Stimulated activated CD4-positive, alpha-beta T cell treated with anti-CD3 and anti-CD28 coated beads, Interleukin-2, amount 100 ng/mL, for 4 hours (primary cell): Measurements from ENCODE around the gene CDC25A.

Source experiments
- DNase-seq: peaks from one replicate; pipeline ENCODE4 v3.0.0-alpha.2; 2020; ENCODE audit warnings: low read depth

CDC25A gene

DNA sequence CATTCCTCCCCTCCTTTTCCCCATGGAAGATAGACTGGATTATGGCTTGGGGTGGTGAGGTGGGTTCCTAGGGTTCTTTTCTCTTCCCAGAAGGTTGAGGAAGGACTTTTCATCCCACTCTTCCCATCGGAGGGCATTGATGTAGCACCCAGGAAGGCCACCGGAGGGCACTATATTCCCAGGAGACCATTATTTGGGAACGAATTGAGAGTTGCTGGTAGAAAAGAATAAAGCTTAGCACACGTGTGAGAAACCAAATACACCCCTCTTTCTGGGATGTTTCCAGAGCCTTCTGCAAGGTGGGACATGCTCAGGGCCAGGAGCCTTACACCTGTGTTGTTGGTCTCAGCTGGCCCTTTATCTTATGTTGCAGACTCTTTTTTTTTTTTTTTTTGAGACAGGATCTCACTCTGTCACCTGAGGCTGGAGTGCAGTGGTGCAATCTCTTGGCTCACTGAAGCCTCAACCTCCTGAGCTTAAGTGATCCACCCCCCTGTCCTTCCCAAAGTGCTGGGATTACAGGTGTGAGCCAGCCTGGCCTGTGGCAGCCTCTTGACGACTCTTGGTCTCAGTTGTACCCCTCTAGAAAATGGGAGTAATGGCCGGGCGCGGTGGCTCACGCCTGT lies 6.3 kb upstream of the CDC25A start:
- no peak for DNase-seq

GRCh38 chr3:48190911-48191310 lies 2.7 kb upstream of the CDC25A start:
- DNase-seq, result no peak

DNA sequence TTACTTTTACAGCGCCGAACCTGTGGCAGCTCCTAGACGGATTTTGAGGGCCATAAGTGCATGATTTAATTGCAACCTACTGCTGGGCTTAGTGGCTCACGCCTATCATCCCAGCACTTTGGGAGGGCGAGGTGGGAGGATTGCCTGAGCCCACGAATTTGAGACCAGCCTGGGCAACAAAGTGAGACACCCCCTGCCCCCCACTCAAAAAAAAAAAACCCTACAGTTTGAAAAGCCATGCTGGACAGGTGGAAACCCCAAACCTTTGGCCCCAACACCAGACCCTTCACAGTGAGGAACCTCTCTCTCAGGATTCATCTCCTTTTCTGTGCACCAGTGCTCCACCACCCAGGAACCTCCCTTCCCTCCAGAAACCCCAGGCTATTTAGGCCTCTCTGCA lies 1.1 kb upstream of the CDC25A start:
- no peak for DNase-seq

DNA sequence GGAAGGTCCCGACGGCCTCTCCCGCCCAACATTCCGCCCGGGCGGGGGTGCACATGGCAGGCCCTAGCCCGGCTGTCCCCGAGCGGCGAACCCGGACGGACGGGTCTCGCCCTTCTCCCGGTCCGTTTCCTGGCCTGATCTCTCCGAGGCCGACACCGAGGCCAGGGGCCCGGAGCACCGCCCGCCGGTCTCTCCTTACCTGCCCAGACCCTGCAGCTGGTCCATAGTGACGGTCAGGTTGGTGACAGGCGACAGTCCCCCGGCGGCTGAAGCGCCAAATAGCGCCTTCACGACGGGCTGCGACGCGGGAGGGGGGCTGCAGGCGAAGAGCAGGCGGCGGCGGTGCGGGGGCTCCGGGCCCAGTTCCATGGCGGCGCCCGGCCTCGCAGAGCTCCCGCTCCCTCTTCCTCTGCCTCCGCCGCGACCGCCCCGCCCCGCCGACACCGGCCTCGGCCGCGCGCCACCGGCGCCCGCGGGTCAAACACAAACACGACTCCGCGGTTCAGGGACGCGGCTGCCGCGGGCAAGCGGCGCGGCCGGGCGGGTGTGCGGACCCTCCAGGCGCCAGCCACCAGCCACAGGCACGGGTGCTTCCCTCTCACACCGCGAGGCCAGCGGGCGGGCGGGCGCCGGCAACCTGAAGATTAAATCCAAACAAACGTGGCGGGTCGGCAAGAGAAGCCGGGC lies 495 bp downstream of the CDC25A start:
- no peak for DNase-seq

GRCh38 chr3:48187301-48187578 lies 977 bp downstream of the CDC25A start:
- DNase-seq, result no peak

GRCh38 chr3:48186631-48187300 lies 1.5 kb downstream of the CDC25A start:
- no peak for DNase-seq

DNA sequence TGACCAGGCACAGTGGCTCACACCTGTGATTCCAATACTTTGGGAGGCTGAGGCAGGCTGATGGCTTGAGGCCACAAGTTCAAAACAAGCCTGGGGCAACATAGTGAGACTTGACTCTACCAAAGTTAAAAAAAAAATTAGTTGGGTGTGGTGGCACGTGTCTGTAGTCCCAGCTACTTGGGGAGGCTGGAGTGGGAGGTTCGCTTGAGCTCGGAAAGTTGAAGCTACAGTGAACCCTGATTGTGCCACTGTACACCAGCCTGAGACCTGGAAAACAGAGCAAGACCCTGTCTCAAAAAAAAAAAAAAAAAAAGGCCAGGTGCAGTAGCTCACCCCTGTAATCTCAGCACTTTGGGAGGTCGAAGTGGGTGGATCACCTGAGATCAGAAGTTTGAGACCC lies 3.1 kb downstream of the CDC25A start:
- no peak for DNase-seq

GRCh38 chr3:48184299-48184698 lies 3.9 kb downstream of the CDC25A start:
- DNase-seq, result no peak

GRCh38 chr3:48180531-48181253 lies 7.5 kb downstream of the CDC25A start:
- no peak for DNase-seq

- no peak for DNase-seq
Observed at GRCh38 chr3:48180021-48180420, 8.2 kb downstream of the CDC25A start.

DNA sequence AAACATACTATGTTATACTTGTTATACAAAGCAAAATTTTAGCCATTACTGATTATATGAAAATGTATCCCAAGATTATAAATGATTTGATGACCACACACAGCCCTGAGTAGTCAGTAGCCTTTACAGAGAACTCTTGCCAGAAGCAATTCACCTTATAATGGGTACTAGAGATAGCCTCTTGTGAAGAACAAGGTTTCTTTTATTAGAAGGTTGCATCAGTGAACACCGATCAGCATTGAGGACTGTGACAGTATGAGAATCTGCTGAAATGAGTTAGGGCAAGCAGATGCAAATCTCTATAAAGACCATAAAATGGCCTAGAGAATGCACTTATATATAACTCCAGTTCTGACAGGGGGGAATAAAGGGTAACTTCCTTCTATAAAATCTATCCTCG lies 10.1 kb downstream of the CDC25A start:
- DNase-seq, result no peak

DNA sequence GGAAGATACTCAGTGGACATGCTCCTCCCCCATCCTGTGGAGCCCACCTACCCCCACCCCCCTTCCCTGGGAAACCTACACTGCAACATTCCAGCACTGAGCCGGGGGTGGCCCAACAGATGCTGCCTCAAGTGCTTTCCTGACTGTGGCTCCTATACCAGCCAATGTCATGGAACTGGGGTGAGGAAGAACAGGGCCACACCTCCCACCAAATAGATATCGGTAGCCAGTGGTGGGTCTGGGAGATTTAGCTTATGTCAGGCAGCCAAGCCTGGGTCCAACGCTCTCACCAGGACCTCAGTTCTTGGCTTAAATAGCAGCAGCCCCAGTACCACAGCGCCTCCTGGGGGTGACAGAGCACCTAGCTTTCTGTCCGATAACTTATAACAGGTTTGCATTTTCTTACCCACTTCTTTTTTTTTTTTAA lies 30.3 kb downstream of the CDC25A start:
- peak; percentile 17 for DNase-seq

- no peak for DNase-seq
Observed at GRCh38 chr3:48157202-48157840, 30.9 kb downstream of the CDC25A start.

- DNase-seq, result no peak
Observed at GRCh38 chr3:48156163-48156562, 32.1 kb downstream of the CDC25A start.

DNA sequence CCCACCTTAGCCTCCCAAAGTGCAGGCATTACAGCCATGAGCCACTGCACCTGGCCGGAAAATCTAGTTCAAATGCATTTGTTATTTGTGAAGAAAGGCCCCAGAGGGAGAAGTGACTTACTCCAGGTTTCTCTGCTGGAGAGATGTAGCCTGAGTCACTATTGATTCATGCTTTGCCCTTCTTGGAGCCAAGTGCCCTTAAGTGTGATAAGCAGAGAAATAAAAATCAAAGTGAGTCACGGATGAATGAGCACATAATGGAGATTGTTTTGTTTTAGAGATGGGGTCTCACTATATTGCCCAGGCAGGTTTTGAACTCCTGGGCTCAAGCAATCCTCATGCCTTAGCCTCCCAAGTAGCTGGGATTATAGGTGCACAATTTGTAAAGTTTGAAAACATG lies 33.1 kb downstream of the CDC25A start:
- no peak for DNase-seq

DNA sequence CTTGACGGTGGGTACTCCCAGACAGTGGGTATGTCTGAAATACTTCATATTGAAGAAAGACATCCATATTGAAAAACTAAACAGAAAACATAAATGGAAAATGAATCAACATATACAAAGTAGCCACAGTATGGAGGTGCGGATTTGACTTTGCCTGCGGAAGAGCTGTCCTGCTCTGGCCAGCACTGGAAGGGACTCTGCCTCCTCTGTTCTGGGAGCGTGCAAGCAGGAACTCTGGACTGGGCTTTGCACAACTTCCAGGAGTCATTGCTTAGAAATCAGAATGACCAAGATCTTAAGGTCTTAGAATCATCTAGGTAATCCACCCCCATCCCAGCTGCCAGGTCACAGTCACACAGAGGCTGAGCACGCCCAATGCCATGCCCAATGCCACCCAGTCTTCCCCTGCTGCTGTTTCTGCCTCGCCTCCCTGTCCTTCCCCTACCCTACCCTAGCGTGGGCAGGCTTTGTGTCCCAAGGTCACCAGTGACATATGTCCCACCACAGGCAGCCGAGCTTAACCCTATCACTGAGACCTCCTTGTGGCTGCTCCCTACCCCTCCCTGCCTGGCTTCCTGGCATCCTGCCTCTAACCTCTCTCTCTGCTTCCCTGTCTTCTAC lies 36.3 kb downstream of the CDC25A start:
- DNase-seq, result no peak

DNA sequence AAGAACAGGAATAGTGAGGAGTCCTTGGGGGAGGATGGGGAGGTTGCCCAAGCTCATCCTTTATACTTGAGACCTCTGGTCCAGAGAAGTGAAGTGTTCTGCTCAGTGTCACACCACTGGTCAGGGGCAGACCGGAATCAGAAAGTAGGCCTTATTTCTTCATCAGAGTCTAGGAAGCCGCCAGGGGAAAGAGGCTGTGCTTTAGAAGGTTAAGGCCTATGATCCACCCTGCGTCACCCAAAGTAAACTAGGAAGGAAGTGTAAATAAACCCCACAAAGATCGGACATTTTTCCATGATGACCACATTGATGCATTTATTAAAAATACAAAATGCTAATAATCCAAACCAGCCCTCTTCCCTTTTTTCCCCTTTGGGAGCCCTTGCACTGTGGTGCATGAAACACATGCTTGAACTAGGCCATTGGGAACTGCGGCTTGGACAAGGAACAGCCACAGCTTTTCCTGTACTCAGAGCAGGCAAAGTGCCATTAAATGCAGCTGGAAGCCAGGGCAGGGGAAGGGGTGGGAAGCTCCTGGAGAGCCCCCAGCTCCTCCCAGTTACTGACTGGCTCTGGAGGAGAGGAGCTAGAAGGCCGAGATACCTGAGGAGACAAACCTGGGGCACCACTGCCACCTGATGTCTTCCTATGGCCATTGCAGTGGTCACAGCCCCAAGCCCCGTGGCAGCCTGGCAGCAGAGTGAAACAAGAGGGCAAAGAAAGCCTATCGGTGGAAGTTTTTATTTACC lies 37.0 kb downstream of the CDC25A start:
- peak; percentile 13 for DNase-seq

- DNase-seq, result no peak
Observed at GRCh38 chr3:48143992-48144391, 44.2 kb downstream of the CDC25A start.

DNA sequence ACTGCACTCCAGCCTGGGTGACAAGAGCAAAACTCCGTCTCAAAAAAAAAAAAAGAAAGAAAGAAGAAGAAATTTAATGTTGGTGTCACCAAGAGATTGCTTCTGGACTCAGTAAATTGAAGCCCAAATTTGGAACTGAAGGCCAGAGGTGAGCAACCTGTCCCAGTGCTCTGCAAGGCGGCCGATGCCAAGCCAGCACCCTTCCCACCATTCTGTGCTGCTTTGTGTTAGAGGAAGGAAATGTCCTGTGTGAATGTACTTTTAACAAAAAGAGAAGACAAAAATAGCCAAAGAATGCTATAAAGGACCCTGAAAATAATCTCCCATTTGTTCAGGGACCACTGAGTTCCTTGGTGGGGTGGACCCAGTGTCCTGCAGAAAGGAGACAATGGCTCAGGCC lies 44.6 kb downstream of the CDC25A start:
- DNase-seq, result no peak

DNA sequence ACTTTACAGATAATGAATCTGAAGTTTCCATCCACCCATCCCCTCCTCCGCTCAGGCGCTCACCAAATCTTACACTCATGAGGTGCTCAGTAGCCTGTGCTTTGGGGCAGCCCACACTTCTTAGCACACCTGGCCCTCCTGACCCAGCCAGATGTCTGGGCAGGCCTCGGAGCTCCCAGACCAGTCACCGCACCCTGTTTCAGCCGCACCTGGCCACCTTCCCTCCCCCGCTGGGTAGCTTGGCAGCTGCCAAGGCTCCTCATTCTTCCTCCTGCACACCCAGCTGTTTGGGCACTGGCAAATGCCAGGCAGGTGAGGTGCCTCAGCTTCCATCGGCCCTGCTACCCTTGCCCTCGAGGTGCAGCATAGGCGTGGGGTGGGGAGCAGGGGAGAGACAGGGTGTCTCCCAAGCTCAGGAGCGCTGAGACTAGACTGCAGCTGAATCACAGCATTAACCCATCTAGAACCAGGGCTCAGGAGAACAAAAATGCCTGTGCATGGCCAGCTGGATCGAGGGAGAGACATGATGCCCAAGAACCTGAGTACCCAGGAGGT lies 45.8 kb downstream of the CDC25A start:
- no peak for DNase-seq

DNA sequence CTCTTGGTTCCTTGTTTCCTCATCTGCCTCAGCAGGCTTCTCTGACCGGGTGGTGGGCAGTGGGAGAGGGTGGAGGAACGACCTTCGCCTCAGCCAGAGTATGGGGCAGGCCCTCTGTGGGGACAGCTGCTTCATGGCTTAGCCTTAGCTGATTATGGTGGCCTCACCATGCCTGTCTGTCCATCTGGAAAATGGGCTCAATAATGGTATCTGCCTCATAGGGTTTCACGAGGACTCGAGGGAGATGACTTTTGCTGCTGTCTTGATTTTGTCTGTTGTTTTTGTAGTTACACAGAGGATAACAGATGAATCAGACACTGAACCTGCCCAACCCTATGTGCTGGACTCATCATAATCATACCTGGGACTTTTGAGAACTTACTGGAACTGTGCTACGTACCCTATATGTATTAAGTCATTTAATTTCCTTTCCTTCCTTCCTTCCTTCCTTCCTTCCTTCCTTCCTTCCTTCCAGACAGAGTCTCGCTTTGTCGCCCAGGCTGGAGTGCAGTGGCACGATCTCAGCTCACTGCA lies 46.5 kb downstream of the CDC25A start:
- no peak for DNase-seq
